Muscle layer of duodenum (tissue), 2 donors: Measurements from ENCODE around the gene ETV3L.
A peak's percentile ranks its signal among the peaks of the same experiment; 100 is the strongest.

Experiments
- H3K27ac ChIP-seq: one replicate; pipeline ENCODE4 v1.7.0; 2013; ENCODE audit warnings: mild to moderate bottlenecking, low read length
- H3K27me3 ChIP-seq: one replicate; pipeline ENCODE4 v1.7.0; 2013; ENCODE audit warnings: low read depth, mild to moderate bottlenecking, control low read depth, low read length
- H3K36me3 ChIP-seq, 2 donors: one replicate each; pipeline ENCODE4 v1.7.0; 2013; ENCODE audit warnings: low read length in 2 of 2, control low read depth in 1 of 2, mild to moderate bottlenecking in 1 of 2; ENCODE audit not compliant: insufficient read depth in 2 of 2, control insufficient read depth in 1 of 2
- H3K4me1 ChIP-seq, 2 donors: one replicate each; pipeline ENCODE4 v1.7.0; 2013; ENCODE audit warnings: low read length in 2 of 2, mild to moderate bottlenecking in 2 of 2, control low read depth in 1 of 2, moderate library complexity in 1 of 2; ENCODE audit not compliant: insufficient read depth in 2 of 2, control insufficient read depth in 1 of 2
- H3K4me3 ChIP-seq, 2 donors: one replicate each; pipeline ENCODE4 v1.7.0; 2013; ENCODE audit warnings: low read length in 2 of 2, low read depth in 1 of 2, mild to moderate bottlenecking in 1 of 2
- H3K9me3 ChIP-seq, 2 donors: one replicate each; pipeline ENCODE4 v1.7.0; 2013; ENCODE audit warnings: low read length in 2 of 2, control low read depth in 1 of 2, mild to moderate bottlenecking in 1 of 2; ENCODE audit not compliant: control insufficient read depth in 1 of 2
- donor health status: healthy.

ETV3L gene

DNA sequence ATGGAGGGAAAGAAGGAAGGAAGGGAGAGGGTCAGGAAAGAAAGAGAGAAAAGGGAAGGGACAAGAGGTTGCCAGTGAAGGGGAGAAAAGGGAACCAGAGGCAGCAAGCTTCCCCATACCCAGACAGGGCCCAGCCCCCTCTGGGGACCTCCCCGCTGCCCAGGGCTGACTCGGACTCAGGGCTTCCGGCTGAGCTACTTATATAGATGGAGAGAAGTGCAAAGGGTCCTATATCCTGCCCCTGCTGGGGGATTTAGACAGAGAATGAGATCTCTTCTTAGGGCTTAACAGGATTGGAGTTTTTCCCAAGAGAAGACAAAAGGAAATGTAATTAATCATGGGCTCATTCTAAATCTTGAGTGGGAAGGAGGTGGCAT, at the start of gene ETV3L:
ETV3L (minus strand) TSS at position 176 of the 377 bp plus-strand sequence. CDS start 285 bp downstream, outside the sequence.
- no peak within 1 kb of the TSS for H3K27ac ChIP-seq
- no peaks in the 10 kb centered on the region for H3K9me3 ChIP-seq
- H3K36me3 ChIP-seq: no peaks in the 10 kb centered on the region
- H3K27me3 ChIP-seq: no peaks in the 10 kb centered on the region
- no peaks in the 10 kb centered on the region for H3K4me1 ChIP-seq
- H3K4me3 ChIP-seq: no peak within 1 kb of the TSS

DNA sequence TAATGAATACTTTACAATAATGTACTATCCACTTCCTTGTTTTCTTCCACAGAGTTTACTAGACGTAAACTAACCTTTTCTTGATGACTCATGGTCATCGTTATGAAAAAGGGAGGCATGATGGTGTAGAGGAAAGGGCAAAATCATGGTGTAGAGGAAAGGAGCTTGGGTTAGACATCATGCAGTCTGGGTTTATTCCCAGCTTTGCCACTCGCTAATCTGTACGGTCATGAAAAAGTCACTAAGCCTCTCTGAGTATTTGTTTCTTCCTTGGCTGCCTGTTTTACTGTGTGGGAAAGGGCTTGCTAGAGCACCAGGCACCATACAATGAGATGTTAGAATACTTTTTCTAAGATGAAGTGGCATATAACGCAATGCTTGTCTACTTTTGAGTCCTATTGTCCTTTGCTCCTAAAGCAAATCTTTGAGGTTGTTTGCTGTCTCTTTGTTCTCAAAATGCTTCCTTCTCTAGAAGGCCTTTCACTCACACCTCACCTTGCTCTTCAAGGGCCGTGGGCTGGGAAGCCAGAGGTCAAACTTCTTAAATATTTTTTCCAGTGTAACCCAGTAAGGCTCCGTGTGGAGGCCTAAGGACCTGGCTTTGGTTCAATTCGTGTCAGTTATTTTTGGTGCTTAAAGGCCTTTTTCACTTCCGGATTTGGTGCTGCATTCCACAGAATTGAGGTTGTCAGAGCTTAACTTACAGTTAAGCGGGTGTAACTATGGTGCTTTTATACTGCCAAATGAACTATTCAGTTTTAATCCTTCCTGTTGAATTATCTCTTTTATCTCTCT, 48.5 kb upstream of the ETV3L start:
- no peak overlapping the region for H3K27ac ChIP-seq
- H3K4me3 ChIP-seq: no peak overlapping the region
- H3K4me1 ChIP-seq: no peaks in the 10 kb centered on the region
- H3K36me3 ChIP-seq: no peaks in the 10 kb centered on the region
- H3K27me3 ChIP-seq: no peaks in the 10 kb centered on the region
- H3K9me3 ChIP-seq: no peaks in the 10 kb centered on the region

DNA sequence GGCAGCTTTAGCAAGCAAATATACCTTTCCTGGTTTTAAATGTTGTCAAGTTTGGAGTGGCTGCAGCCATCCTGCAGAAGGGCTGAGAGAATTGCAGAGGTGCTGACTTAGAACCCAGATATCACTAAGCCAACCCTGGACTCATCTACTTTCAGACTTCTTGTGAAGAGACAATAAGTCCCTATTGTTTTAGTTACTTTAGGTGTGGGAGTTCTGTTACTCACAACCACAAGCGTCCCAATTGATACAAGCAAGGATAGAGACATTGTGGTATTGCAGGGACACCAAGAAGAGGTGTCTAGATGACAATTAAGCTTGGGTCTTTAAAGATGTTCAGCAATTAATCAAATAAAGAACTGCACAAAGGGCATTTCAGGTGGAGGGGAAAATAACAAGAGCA, 47.4 kb upstream of the ETV3L start:
- Histone ChIP-seq H3K27me3 (no peaks in the 10 kb centered on the region), H3K4me3 (no peak overlapping the region), H3K36me3 (no peaks in the 10 kb centered on the region), H3K27ac (no peak overlapping the region), H3K4me1 (no peaks in the 10 kb centered on the region), H3K9me3 (no peaks in the 10 kb centered on the region)

DNA sequence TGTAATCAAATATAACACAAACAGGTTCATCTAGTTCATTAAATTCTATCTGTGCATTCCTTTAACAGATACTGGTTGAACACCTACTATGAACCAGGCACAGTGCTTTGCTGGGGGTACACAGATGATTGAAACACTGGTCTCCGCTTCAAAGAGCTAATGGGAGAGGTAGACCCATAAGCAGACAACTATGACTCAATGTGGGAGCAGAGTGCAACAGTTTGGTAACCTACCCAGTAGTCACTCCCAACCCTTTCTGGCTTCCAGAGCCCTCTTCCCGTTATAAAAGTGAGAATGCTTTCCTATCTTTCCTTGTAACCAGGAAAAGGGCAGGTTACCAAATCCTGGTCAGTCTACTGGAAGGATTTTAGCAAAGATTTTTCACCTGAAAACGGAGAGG, 46.6 kb upstream of the ETV3L start:
- H3K27ac ChIP-seq: no peak overlapping the region
- no peaks in the 10 kb centered on the region for H3K9me3 ChIP-seq
- H3K4me3 ChIP-seq: no peak overlapping the region
- no peaks in the 10 kb centered on the region for H3K27me3 ChIP-seq
- H3K36me3 ChIP-seq: no peaks in the 10 kb centered on the region
- H3K4me1 ChIP-seq: no peaks in the 10 kb centered on the region

DNA sequence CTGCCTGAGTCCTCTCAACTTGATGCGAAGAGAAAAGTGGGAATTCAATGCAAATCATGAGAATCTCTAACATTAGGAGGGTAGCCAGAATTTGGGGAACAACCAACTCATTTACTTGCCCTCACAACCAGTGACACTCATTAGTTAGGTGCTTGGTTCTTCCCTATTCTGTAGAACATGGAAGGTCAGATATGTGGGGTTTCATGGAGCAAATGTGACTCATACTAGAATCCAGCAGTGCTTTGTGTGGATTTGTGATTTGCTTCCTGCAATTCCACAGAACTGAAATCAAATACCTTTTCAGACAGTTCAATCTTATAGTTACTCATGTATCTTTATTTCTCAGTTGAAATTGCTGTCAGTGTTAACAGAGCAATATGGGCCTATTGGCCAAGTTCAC, 45.5 kb upstream of the ETV3L start:
- H3K9me3 ChIP-seq: no peaks in the 10 kb centered on the region
- H3K27ac ChIP-seq: no peak overlapping the region
- no peaks in the 10 kb centered on the region for H3K36me3 ChIP-seq
- H3K4me3 ChIP-seq: no peak overlapping the region
- no peaks in the 10 kb centered on the region for H3K27me3 ChIP-seq
- no peaks in the 10 kb centered on the region for H3K4me1 ChIP-seq

DNA sequence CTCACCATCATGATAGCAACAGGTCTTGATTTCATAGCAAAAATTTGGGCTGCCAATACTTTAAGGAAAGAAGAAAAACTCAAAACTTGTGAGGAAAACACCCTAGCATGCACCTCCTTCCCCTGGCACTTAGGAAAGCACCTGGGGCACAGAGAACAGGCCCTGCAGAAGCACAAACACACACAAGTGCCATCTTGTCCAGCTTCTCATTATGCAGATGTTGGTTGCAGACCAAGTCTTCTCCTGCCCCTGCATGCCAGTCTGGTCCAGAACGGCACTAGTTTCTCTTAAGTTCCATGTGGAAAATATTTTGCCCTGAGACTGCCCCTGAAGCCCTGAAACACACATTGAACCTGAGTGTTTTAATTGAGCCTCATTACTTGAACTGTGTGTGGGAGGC, 44.9 kb upstream of the ETV3L start:
- Histone ChIP-seq H3K36me3 (no peaks in the 10 kb centered on the region), H3K27ac (no peak overlapping the region)

DNA sequence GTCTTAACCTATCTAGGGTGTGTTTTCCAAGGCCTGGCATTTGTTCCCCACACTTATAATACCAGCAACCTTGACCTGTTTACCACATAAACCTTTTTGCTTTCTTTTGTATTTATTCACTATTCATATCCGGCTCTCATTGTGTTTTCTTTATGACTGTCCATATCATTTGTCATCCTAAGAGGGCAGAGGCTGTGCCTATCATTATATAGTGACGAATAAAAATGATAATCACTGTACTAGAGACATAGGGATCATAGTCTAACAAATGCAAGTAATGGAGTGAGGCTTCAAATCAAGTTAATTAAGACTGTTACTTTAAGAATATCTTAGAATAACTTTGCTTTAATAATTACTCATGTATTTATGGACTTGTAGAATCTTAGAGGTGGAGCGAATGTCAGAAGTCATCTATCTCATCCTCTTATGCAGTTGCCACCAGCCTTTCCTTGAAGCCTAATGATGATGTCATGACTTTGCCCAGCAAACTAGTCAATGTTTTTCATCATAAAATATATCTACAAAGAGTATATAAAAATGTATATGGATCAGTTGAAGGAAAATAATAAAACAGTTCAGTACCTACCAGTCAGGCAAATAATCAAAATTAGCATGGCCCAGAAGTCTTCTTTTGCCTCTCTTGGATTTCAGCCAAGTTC, 43.3 kb upstream of the ETV3L start:
- Histone ChIP-seq H3K4me3 (no peak overlapping the region), H3K27me3 (no peaks in the 10 kb centered on the region), H3K27ac (no peak overlapping the region), H3K4me1 (peaks cover 0 to 4% of the 10 kb centered on the region in 2 donors), H3K9me3 (no peaks in the 10 kb centered on the region), H3K36me3 (no peaks in the 10 kb centered on the region)

More for the DNA sequence above, 44.9 kb upstream of the ETV3L start:
- no peaks in the 10 kb centered on the region for H3K9me3 ChIP-seq
- no peaks in the 10 kb centered on the region for H3K4me1 ChIP-seq
- no peaks in the 10 kb centered on the region for H3K27me3 ChIP-seq
- no peak overlapping the region for H3K4me3 ChIP-seq

DNA sequence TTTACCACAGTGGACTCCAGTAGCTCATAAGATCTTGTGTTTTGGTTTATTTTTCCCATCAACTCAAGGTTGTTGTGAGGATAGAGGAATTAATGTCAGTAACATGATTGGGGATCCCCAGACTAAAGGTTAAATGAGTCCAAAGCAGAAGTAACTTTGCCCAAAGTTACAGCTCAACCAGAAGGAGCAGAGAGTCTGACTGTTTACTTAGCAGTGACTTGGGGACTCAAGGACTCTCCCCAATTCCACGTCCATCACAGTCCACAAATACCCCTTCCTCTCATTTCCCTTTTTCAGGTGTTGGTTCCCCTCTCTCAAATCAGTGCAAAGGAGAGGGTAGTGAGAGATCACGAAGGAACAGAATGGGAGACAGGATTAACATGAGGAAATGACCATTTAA, 42.6 kb upstream of the ETV3L start:
- Histone ChIP-seq H3K4me3 (no peak overlapping the region), H3K4me1 (peaks cover 2 to 4% of the 10 kb centered on the region in 2 donors), H3K9me3 (no peaks in the 10 kb centered on the region), H3K27me3 (no peaks in the 10 kb centered on the region), H3K36me3 (no peaks in the 10 kb centered on the region), H3K27ac (no peak overlapping the region)

DNA sequence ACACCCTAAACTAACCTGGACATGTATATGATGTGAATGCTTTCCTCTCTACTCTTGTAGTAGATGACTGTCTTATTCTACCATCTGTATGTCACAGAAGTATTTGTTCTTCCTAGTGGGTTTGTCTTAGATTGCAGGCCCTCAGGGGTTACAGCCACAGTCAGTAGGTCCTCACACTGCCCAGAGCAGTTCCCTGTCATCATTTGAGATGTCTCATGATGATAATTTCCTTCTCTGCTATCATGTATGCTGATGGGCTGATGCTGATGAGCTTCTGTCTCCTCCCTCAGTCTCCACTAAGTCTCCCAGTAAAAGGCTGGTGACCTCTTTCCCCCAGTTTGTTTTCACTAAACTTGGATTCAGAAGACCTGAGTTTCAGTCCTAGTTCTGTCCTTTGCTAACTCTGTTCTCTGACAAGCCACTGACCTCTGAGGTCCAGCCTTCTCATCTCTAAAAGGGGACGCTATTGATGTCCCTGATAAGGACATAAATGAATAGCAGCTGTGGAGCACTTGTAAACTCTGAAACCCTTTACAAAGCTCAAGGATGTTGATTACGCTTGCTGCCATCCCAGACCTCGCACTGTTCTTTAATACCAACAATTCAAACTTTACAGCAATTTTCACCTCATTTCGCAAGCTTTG, 41.7 kb upstream of the ETV3L start:
- H3K9me3 ChIP-seq: no peaks in the 10 kb centered on the region
- H3K27ac ChIP-seq: no peak overlapping the region
- H3K4me3 ChIP-seq: no peak overlapping the region
- peaks cover 11 to 12% of the 10 kb centered on the region in 2 donors for H3K4me1 ChIP-seq
- no peaks in the 10 kb centered on the region for H3K36me3 ChIP-seq
- no peaks in the 10 kb centered on the region for H3K27me3 ChIP-seq

DNA sequence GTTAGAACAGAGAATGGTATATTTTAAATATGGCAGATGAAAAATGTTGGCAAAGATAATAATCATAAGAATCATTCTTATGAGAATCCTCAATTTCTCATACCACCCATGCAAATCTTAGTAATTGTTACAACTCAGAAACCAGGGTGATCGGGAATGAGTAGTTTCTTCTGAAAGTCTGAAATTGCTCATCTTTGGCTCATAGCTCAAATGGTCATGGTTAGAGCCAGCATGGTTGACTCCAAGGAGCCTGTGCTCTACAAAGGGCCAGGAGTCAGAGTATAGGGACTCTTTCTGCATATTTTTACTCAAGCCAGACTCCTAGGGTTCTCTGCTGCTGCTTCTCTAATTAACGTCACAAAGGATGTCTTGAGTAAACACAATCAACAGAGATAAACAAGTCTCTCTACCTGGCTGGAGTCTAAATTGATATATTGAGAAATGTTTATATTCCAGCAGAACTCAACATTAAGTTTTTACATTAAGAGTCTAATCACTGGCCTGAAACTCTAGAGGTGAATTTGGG, 40.5 kb upstream of the ETV3L start:
- H3K36me3 ChIP-seq: peaks cover 7 to 11% of the 10 kb centered on the region in 2 donors
- H3K9me3 ChIP-seq: no peaks in the 10 kb centered on the region
- no peak overlapping the region for H3K4me3 ChIP-seq
- no peaks in the 10 kb centered on the region for H3K27me3 ChIP-seq
- no peak overlapping the region for H3K27ac ChIP-seq
- H3K4me1 ChIP-seq: peaks cover 17% of the 10 kb centered on the region in 2 donors

DNA sequence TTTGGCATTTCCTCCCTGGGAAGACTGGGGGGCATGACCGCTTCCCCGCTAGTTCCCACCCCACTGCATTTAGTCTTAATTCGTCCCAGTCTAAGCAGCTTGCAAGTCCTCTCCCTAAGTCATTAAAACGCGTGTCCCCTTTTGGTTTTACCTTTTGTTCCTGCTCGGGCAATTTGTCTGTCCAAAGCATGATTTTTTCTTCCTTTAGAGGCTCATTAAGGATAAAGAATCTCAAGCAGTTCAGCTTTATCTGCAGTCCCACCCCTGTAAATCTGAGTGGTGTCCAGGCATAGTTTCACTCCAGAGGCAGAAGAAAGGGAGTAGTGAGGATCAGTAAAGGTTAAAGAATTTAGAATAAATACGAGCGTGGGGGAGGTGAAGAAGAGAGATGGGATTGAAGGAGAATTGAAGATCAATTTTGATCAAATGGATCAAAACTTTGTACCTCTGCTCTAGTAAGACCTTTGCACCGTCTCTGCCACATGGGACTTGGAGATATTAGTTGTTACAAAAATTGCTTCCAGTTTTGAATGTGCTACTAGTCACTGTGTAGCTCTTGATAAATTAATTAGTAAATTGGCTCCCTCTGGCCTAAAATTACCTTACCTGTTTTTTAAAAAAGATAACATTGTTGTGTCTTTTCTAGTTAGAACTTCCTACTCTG, 39.6 kb upstream of the ETV3L start:
- Histone ChIP-seq H3K27me3 (no peaks in the 10 kb centered on the region), H3K4me3 (peak overlapping the region; percentile 91 to 95), H3K27ac (peak overlapping the region; percentile 96), H3K4me1 (peaks cover 17% of the 10 kb centered on the region in 2 donors), H3K36me3 (peaks cover 17 to 20% of the 10 kb centered on the region in 2 donors), H3K9me3 (no peaks in the 10 kb centered on the region)
